HG02852 (cell line): ENCODE results near the gene FTSJ3.
A peak's percentile ranks its signal among the peaks of the same experiment; 100 is the strongest.
"Not testable (repeated sequence)": the region's sequence is repeated elsewhere in the genome, so short reads cannot be mapped to it uniquely, and the experiment has no call there.

Experiments used
- ATAC-seq: cut with Tn5 transposase; IDR thresholded peaks from one replicate; pipeline ENCODE4 v1.9.1; 2021; ENCODE audit warnings: mild to moderate bottlenecking, moderate library complexity; ENCODE audit not compliant: unreplicated experiment

The FTSJ3 gene, protein sequence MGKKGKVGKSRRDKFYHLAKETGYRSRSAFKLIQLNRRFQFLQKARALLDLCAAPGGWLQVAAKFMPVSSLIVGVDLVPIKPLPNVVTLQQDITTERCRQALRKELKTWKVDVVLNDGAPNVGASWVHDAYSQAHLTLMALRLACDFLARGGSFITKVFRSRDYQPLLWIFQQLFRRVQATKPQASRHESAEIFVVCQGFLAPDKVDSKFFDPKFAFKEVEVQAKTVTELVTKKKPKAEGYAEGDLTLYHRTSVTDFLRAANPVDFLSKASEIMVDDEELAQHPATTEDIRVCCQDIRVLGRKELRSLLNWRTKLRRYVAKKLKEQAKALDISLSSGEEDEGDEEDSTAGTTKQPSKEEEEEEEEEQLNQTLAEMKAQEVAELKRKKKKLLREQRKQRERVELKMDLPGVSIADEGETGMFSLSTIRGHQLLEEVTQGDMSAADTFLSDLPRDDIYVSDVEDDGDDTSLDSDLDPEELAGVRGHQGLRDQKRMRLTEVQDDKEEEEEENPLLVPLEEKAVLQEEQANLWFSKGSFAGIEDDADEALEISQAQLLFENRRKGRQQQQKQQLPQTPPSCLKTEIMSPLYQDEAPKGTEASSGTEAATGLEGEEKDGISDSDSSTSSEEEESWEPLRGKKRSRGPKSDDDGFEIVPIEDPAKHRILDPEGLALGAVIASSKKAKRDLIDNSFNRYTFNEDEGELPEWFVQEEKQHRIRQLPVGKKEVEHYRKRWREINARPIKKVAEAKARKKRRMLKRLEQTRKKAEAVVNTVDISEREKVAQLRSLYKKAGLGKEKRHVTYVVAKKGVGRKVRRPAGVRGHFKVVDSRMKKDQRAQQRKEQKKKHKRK

DNA sequence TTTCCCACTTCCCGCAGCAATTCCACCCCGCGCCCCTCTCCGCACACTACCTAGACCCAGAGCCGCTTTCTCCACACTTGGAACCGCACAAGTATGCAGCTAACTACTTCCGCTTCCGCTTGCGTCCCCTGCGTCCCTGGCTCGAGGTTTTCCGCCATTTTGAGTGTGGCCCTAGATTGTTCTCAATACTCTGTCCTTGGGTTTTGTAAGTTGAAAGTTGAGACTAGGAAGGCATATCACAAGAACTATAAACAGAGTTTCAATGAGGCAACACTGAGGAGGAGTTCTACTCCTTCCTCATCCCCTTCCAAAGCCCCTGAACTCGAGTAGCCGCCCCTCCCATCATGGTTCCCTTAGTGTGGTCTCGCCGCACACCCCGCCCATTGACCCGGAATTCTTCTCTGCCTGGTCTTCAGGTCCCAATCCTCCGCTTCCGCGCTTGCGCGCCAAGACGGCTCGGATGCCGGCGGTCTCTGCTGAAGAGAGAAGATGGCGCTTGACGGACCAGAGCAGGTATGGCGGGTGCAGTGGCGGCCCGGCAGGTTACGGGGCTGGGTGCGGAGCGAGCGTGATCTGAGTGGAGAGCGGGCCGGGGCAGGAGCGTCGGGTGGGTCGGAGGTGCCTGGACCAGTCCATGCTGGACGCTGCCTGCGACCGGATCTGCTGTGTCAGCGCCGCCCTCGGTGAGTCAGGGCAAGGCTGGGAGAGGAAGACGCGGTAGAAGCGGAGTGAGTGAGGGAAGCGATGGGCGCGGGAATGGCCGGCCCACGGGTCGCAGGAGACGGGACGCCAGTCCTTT is at the start of gene FTSJ3, which contains the start of gene PSMC5:
FTSJ3 (minus strand) TSS at position 662 of the 799 bp plus-strand sequence. CDS start 761 bp downstream, outside the sequence.
PSMC5 (plus strand) TSS at position 430 of the 799 bp plus-strand sequence; CDS start at position 490, 60 bp downstream.
- ATAC-seq = peak; percentile 86

DNA sequence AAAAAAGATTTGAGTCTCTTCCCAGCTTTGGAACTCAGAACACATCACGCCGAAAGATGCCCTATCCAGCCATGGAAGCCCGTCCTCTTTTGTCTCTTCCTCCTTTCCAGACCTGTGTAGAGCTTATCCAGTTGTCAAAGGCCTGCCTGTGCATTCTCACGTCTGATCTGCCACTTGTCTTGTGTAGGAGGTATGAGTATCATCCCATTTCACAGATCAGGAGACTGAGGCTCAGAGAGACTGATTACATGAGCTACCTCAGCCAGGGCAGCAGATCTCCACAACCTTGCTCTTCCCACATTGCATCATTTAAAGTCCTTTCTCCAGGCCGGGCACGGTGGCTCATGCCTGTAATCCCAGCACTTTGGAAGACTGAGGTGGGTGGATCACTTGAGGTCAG is 47.2 kb upstream of the FTSJ3 start:
- ATAC-seq = not testable (repeated sequence)

DNA sequence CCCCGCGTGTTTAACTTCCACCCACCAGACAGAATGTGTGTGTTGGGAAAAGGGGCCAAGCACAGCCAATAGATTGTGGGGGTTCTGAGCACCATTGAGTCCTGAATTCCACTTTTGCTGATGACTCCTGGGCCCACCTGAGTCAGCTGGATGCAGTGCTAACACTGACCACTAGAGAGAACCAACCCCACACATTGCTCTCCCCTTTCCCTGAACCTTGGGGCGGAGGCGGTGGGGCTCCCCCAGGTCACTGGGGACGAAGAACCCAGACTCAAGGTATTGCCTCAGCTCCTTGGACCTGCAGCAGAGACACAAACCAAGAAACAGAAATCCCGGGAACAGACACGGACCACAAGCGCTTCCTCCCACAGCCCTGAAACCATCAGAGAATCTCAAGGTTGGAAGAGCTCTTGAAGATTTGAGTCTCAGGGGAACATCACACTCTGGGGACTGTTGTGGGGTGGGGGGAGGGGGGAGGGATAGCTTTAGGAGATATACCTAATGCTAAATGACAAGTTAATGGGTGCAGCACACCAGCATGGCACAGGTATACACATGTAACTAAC is 46.7 kb upstream of the FTSJ3 start:
- not testable (repeated sequence) for ATAC-seq

DNA sequence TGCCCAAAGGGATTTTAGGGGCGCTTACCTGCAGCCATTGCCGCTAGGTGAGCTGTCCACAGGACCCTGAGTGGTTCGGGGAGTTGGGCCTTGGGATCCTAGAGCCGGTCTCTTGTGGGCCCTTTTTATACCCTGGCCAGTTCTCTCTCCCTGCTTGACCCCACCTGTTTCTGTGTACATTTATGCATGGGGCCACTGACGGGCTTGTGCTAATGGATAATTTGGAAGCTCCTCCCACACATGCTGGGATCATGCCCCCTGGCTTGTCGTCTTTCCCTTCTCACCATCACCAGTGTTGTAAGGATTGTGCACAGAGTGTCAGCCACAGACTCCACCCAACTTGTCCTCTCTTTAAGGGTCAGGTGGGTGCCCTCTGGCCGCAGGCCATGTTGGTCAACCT is 46.1 kb upstream of the FTSJ3 start, which contains the start of gene CSH2:
CSH2 (minus strand) TSS at position 101 of the 400 bp plus-strand sequence; CDS start at position 38, 63 bp downstream.
- ATAC-seq = not testable (repeated sequence)

DNA sequence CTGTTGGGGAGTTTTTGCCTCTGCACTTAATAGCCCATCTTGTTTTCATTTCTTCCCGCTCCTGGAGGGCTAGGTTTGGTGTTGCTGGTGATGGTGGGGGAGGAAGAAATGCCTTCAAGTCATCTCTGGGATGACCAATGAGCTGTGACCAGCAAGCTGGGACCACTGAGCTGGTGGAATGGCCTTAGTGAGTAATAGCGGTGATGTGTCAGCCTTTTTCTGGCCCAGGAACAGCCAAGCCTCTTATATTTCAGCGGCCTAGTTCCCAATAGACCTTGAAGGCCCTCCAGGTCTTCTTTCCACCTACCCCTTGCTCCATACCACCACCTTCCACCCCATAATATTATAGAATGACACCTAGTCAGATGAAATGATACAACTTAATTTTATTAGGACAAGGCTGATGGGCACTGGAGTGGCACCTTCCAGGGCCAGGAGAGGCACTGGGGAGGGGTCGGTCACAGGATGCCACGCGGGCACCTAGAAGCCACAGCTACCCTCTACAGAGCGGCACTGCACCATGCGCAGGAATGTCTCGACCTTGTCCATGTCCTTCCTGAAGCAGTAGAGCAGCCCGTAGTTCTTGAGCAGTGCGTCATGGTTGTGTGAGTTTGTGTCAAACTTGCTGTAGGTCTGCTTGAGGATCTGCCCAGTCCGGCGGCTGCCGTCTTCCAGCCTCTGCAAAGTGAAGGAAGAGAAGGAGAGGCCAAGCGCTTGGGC is 44.3 kb upstream of the FTSJ3 start:
- ATAC-seq = not testable (repeated sequence)

DNA sequence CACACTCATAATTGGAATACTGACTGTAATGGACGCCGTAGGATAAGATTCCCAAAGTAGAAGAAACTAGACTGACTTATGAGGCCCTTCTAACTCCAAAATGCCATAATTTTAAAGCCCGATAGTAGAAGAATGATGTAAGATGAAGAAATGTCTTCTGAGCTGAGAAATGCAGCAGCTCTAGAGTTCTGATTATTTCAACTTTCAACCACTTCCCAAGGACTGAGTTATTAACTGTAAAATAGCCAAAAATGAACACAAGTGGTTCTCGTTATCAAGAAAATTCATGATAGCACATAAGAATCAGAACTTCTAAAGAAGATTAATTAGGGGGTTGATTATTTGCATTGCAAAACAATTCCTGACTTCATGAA is 42.8 kb upstream of the FTSJ3 start:
- ATAC-seq = not testable (repeated sequence)

DNA sequence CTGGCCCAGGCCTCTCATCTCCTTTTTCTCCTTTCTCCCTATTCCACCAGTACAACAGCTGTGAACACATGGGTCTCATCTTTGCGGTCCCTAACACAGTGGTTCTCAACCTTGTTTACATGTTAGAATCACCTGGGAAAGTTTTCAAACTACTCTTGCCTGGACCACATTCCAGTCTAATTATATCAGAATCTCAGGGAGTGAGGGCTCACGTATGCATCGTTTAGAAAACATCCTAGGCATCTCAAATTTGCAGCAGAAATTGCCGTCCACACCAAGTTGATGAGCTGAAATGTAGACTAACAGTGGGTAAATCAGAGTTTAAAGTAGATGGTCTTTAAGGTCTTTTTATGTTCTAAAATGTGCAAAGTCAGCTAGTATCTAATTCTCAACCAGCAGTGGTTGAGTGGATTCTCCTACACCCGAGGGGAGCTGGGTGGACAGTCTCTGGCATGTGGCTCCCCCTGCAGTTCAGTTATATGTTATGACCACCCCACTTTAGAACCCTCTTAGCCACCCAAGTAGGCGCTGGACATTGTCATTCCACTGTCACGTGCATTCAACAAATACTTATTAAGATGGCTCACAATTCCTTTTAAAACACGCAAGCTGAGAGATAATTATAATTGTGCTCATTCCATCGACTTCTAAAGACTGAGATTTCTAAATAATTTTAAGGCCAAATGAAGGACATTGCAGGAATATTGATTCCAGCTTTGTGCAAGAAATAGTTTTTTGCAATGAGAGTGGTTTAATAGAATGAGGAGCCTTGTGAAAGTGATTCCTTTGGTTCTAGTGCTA is 42.2 kb upstream of the FTSJ3 start:
- not testable (repeated sequence) for ATAC-seq

DNA sequence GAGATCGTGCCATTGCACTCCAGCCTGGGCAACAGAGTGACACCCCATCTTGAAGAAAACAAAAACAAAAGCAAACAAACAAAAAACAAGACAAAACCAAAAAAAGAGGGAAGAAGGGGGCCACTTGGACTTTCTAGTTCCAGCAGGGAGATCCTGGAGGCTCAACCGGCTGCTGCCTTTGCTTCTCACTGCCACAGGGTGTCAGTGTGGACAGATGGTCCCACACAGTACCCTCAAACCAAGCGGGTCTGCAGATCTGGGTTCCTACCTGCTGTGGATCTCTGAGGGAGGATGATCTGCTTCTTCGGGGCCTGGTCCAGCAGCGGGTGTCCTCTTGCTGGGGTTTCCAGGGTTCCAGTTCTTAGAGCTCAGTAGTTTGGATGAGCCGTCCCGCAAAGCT is 39.2 kb upstream of the FTSJ3 start:
- not testable (repeated sequence) for ATAC-seq

DNA sequence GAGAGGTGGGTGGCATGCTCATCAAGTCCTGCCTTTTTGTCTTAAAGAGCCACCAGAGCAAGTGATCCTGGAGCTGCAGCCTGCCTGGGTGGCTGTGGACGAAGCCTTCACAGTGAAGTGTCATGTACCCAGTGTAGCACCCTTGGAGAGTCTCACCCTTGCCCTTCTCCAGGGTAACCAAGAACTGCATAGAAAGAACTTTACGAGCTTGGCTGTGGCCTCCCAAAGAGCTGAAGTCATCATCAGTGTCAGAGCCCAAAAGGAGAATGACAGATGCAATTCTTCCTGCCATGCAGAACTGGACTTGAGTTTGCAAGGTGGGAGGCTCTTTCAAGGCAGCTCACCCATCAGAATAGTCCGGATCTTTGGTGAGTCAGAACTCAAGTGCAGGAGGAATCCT is 31.8 kb upstream of the FTSJ3 start:
- ATAC-seq = no peak

DNA sequence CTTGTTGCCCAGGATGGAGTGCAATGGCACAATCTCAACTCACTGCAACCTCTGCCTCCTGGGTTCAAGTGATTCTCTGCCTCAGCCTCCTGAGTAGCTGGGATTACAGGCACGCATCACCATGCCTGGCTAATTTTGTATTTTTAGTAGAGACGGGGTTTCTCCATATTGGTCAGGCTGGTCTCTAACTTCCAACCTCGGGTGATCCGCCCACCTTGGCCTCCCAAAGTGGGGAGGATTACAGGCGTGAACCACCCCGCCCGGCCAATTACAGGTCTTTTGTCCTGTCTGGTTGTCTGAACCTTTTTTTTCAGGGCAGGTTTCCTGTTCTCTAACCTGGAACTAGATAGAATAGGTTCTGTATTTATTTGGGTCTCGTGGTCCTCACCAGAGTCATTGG is 29.0 kb upstream of the FTSJ3 start:
- ATAC-seq = not testable (repeated sequence)

DNA sequence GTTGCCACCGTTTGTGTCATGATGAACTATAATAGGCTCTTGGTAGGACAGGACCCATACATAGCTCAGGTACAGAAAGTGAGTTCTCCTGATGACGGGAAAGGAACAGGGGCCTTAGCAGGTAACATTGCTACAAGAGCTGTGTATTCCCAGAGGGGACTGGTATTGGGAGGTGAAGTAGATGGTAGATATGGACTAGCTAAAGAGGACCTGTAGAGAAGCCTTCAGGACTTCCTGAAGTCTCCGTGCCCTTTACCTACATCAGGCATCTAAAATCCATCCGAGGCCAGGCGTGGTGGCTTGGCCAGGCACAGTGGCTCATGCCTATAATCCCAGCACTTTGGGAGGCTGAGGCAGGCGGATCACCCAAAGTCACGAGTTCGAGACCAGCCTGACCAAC is 27.7 kb upstream of the FTSJ3 start:
- ATAC-seq = no peak

DNA sequence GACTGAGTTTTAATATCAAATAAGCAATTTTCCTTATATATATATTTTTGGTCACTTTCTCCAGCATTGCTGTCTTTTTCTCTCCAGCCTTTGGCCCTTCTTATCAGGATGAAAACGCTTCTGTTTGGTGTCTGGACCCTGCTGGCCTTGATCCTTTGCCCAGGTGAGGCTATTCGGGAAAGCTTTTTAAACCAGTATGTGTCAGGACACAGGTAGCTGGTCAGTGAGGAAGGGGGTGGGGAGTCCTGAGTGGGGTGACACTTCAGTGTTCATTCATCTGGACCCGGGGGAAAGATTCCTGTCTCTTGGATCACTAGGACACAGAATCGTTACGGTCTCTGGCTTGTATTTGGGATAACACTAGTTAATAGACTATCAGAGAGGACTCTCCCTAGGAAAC is 27.2 kb upstream of the FTSJ3 start:
- ATAC-seq = no peak

DNA sequence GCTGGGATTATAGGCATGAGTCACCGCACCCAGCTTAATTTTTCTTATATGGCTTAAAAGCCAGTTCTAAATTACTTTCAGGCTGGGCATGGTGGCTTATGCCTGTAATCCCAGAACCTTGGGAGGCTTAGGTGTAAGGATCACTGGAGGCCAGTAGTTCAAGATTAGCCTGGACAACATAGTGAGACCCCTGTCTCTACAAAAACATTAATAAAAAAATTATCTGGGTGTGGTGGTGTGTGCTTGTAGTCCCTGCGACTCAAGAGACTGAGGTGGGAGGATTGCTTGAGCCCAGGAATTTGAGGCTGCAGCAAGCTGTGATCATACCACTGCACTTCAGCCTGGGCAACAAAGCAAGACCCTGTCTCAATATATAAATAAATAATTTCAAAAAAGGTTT is 25.8 kb upstream of the FTSJ3 start:
- no peak for ATAC-seq

DNA sequence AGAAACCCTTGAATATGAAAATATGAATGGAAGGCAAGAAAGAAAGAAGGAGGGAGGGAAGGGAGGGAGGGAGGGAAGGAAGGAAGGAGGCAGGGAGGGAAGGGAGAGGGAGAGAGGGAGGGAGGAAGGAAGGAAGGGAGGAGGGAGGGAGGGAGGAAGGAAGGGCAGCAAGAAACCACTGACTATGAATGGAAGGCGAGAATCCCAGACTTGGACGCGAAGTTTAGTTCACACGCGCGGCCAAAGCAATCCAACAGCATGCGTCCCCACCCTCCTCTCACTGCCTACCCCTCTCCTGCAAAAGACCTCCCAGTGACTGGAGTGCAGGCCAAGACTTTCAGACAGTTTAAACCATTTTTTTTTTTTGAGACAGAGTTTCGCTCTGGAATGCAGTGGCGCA is 22.9 kb upstream of the FTSJ3 start:
- ATAC-seq = no peak

DNA sequence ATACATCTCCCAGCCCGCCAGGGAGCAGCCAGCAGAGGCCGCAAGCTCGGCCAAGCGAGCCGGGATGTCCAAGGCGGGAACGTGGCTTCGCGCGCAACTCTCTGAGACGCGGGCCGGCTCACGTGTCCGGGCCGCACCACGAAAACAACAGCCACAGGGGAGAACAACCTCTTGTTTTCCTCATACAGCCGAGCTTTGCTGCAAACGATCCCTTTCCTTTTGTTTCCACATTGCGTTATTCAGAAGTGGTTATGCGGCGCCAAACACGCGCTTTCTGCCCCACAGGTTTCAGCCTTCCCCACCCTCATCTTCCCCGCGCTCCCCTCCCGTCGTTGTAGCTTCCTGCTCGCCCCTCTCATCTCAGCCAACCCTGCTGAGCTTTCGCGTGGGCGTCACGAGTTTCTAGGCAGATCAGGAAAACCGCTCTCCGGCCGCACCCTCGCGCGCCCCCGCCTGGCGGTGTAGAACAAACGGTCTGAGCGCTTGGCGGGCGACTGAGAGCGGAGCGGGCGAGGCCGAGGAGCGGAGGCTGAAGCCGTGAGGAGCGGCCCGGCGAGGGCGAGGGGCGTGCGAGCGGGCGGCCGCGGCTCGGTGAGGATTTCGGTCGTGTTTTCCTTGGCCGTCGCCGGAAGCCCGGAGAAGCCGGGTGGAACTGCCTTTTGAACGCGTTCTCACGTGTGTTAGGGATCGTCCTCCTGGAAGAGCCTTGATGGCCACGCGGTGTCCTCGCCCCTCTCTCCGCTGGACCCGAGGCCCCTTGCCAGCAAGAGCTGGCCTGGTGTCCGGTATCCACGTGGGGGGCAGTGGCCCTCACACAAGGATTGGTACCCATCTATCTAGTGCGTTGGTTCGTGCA is 21.6 kb upstream of the FTSJ3 start:
- ATAC-seq = peak; percentile 87

DNA sequence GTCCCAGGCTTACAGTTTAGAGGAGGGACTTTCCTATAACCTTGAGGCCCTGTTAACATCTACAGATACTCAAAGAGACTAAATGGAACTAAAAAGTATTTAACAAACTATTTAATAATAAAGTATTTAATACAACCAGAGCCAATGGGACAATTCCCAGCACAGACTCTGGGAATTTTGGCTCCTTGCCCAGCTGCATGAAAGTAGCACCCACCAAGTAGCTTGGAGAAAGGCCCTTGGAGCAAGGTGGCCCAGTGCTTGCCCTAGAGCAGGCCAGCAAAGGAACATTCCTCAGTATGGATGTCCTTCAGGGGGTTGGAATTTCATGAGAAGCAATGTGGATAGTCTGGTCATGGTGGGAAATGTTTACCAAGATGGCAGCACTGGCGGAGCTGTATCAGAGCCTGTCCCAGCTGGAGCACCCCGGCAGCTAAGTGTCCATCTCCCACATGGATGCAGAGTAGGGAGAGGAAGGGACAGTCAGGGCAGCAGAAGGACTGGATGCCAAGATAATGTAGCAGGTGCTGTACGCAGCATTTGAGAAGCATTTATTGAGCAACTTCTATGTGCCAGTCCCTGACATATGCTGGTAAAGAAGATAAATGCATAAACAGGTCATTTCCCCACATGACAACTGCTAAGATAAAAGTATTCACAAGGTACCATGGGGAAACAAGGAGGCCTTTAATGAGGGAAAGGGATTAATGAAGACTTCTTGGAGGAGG is 20.2 kb upstream of the FTSJ3 start:
- no peak for ATAC-seq

DNA sequence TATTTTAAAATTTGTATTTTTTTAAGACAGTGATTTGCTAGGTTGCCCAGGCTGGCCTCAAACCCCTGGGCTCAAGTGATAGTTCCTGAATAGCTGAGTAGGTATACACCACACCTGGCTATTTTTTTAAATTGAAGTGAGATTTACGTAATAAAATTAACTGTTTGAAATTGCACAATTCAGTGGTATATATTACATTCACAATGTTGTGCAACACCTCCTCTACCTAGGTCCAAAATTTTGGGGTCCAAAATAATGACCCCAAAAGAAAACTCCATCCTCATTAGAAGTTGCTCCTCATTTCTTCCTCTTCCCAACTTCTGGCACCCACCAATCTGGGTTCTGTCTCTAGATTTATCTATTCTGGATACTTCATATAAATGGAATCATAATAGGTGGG is 18.0 kb upstream of the FTSJ3 start:
- no peak for ATAC-seq
